HG03095 (cell line): Measurements from ENCODE around the gene KHNYN.
"Not testable (repeated sequence)": the region's sequence is repeated elsewhere in the genome, so short reads cannot be mapped to it uniquely, and the experiment has no call there.

Source experiments
- ATAC-seq: cut with Tn5 transposase; IDR thresholded peaks from one replicate; pipeline ENCODE4 v1.9.1; 2021; ENCODE audit warnings: moderate library complexity; ENCODE audit not compliant: unreplicated experiment

KHNYN gene

DNA sequence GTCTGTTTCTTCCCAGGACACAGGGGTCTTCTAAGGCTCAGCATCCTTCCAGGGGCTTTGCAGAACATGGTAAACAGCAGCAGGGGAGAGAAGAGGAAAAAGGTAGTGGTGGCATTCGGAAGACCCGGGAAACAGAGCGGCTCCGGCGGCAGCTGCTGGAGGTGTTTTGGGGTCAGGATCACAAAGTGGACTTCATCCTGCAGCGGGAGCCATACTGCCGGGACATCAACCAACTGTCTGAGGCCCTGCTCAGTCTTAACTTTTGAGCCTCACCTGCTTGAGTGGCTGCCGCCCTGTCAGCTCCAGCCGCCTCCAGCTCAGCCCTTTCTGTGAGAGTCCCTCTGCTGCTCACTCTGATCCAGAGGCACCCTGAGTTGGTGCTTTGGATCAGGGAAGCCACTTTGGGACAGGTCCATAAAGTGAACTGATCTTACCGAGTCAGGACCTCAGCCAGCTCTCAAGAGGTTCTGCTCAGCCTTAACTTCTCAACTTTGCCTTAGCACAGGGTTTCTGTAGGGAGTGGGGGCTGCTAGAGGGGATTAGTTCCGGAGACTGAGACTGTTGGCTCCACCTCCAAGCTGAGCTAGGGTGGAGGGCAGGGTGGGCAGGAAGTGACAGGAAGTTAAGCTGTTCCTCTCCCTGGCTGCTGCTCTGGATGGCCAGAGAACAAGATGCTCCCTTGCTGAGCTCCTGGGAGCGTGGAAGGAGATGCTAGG lies 7.4 kb downstream of the KHNYN start:
- no peak for ATAC-seq

DNA sequence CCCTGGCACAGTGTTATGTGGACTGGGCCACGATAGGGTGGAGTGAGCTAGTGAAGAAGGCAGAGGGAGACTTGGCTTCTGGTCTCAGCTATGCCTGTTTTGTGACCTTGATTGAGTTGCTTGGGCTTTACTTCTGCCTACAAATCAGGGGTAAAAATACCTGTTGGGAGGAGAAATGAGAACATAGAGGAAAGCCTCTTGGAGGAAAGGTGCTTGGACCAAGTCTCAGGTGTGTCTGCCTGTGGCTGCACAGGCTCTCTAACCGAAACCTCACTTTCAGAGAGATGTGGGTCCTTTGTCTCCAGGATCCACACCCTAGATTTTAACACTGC lies 7.9 kb downstream of the KHNYN start:
- no peak for ATAC-seq

DNA sequence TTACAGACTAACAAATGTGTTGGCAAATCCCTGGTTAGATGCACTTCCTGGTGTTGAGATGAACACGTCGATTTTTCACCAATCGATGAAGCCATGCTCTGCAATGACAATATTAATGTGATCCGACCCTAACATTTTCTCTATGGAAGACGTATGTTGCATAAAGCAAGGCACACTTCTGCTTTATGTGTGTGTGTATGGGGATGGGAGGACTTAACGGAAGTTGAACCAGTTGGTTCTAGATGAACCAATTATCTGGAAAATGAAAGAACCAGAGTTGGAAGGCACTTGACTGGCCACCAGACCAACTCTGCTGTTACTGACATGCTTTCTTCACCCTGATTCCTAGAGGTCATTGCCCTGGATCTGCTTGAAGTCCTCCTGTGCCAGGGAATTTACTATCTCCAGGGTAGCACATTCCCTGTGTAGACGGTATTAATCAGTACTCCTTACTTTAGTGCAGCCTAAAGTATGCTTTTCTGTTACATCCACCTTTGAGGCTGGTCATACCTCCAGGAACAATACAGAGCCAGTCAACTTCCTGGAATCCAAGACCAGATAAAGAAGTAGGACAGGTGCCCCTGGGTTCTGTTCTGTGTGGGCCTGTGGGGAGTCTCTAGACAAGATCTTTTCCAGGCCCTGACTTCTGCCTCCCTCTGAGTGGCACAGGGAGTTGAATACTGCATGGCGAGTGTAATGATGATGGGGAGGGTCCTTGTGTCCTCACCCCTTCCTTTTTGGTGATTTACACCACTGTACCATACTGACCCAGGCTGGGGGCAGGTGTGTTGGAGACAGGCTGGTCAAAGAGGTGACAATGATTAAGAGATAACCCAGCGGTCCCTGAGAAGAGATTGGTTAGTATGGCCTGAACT lies 8.7 kb downstream of the KHNYN start:
- ATAC-seq, result no peak

DNA sequence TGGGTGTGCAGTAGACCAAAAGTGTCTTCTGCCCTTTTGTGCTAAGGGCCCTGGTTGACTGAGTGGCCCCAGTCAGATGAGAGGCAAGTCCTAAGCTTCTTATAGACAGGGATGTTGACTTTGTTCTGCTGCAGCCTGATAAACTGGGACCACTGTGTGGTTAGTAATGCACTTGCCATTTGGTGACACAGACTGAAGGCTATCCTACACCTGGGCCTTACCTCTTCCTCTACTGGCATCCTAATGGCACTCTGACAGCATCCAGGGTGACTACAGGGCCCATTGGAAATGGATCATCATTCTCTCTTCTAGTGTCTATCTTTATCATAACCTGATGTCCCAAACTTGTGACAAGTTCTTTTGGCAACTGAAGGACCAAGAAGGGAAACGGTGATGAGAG lies 9.5 kb downstream of the KHNYN start:
- ATAC-seq, result no peak

DNA sequence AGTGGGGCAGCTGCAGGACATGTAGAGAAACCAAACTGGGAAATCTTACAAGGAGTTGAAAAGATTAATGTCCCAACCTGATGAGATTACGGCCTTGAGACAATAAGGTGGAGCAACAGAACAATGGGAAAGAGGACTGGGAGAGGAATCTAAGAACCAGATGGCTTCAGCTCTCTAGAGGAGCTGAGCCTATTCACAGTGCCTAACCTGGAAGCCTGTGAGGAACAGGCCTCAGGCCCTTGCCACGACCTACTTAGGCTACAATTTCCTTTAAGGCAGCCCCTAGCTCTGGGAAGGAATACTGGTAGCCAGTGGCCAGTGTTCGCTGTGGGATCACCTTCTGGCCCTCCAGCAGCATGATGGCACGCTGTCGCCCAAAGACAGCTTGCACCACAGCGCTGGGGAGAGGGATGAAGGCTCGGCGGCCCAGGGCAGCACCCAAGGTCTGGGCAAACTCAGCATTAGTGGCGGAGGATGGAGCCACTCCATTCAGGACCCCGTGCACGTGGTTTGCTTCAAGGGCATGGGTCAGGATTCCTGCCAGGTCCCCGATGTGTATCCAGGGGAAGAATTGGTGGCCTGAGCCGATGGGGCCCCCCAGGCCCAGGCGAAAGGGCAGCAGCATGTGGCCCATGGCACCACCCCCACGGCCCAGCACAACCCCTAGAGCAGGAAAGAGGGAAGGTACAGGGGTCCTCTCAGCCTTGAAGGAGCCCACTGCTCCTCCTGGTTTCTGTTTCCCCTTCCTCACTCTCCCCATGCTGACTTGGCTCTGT lies 10.3 kb downstream of the KHNYN start:
- no peak for ATAC-seq

DNA sequence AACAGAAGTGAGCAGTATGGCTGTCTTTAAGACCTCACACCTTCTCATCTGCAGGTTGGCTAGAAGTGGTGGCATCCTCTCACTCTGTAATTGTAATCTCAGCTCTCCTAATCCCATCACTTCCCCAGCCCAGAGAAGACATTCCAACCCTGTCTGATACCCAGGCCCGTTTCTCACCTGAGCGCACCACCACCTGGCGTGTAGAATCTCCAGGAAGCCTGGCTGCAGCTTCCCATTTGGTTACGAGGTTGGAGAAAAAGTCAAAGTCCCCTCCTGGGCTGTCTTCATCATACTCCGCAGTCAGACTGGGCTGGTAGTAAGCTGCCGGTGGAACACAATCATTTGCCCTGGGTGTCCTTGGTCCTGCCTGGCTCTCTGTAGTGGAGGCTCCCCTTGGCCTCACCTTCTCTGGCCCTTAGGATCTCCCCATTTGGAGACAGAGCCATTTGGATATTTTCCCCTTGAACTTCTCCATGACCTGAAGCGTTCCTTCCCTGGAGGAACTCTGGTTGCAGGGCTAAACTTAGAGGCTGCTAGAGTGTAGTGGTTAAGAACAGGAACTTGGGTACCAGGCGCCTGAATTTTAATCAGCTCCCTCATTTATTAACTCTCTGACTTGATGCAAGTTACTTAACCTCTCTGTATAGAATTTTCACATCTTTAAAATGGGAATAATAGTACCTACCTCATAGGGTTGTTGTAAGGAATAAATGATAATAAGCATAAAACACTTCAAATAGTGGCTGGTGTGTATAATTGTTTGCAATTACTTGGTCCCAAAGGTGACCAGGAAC lies 11.0 kb downstream of the KHNYN start:
- ATAC-seq, result no peak

DNA sequence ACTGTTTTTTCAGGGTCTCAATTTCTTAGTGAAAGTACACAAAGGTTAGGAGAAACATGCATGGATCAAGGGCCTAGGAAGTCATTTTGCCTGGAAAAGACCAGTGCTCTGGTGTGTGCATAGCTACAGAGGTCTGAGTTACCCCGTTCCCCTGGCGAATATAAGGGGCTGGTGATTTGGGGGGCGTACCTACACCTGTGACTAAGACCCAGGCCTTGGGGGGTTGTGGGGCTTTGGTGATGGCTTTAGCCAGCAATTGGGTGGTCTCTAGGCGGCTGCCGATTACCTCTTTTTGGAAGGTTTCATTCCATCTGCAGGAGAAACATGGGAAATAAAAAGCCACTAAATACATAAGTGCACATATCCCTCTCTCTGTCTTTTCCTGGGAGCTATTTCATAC lies 11.7 kb downstream of the KHNYN start:
- no peak for ATAC-seq

DNA sequence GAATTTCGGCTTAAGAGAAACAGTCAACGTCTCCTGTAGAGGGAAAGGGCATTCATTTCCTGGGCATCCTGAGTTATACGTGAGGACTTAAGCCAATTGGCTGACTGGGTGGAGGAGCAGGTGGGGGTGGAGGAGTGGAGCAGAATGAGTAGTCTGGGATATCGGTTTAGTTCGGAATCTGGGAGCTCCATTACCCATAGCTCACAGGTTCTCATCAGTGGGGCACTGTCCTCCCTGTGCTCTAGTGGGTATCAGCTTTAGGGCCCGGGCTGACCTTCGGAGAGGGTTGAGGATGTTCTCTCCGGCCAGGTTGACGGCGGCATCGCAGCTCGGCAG lies 12.1 kb downstream of the KHNYN start:
- no peak for ATAC-seq

DNA sequence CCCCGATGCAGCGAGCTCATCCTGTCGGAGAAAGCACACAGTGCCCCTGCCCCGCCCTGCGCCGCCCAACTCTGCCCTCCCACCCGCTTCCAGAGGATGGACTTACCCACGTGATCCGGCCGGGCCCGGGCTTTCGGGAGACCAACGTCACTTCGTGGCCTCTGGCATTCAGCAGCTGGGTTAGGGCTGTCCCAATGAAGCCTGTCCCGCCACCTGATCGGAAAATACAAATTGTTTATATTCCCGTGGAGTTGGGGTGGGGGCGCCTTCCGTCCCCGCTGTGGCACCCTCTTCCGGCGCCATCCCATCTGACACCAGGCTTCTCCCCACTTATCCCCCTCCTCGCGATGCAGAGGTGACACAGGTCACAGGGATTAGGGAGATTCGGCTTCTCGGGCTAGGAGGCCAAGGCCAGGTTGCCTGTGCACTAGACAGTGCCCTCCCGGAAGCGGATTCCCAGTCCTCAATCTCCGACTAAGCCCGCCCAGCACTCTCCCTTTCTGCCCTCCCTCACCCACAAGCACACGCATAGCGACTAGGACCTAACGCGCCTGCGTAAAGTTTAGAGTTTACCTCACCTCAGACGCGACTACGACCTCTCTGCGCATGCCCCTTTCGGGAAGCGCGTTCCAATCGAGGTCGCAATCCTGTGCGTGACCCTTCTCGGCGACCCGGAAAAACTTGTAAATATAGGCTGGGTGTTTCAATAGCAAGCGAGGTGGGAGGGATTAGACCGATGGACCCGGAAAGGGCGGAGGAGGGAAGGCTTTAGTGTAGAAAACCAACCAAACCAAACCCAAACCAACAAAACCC lies 12.7 kb downstream of the KHNYN start, which contains the start of gene SDR39U1:
SDR39U1 (minus strand) TSS at position 537 of the 813 bp plus-strand sequence; CDS start at position 530, 7 bp downstream.
- ATAC-seq, result peak; percentile 86

DNA sequence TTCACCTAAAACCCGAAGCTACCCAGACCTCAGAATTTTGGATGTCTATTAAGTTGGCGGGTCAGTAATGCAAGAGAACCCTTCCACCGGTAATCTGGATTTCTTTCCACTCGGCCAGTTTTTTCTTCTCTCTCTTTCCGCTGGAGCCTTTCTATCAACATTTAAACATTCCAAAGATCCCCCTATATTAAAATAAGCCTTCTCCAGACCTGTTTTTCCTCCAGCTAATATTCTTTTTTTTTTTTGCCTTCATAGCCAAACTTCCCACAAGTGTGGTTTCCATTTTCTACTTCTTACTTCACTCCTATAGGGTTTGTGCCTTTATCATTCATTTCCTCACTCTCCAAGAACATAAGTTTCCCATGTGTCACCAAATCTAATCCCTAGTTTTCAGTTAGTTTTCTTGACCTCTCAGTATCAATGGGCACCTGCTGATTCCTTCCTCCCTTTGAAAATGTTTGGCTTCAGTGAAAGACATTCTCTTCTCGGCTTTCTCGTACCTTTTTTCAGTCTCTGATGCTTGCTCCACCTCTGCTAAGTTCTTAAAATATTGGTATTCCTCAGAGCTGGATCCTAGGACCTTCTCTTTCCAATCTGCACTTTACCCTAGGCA lies 13.4 kb downstream of the KHNYN start:
- ATAC-seq, result no peak

DNA sequence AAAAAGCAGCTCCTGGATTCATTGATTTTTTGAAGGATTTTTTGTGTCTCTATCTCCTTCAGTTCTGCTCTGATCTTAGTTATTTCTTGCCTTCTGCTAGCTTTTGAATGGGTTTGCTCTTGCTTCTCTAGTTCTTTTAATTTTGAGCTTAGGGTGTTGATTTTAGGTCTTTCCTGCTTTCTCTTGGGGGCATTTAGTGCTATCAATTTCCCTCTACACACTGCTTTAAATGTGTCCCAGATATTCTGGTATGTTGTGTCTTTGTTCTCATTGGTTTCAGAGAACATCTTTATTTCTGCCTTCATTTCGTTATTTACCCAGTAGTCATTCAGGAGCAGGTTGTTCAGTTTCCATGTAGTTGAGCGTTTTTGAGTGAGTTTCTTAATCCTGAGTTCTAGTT lies 21.1 kb downstream of the KHNYN start:
- ATAC-seq, result not testable (repeated sequence)

DNA sequence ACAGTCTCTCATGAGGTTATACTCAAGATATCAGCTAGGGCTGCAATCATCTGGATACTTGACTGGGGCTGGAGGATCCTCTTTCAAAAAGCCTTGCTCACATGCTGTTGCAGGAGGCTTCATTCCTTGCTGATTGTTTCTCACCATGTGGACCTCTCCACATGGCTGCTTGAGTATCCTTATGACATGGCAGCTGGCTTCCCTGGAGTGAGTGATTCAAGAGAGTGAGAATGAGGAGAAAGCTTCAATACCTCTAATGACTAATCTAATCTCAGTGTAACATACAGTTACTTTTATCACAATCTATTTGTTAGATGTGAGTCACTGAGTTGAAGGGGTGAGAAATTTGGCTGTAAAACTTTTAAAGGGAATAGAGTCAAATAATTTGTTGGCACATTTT lies 27.2 kb downstream of the KHNYN start:
- ATAC-seq, result no peak

DNA sequence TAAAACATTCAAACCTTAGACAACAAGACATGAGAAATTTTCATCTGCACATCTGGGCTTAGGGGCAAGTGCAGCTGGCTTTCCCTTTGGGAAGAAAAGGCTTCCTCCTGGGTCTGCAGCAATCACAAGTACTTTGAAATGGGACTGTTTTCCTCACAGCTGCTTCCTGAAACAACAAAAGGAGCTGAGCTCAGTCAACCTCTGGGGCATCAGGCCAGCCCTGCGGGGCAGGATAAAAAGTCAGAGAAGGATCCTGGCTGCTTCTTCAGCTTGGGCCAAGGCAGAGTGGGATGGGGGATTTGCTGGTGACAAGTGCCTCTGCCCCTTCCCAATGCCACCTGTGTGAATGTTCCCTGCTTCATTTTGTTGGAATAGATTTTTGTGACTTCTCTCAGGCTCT lies 29.0 kb downstream of the KHNYN start:
- ATAC-seq, result no peak

DNA sequence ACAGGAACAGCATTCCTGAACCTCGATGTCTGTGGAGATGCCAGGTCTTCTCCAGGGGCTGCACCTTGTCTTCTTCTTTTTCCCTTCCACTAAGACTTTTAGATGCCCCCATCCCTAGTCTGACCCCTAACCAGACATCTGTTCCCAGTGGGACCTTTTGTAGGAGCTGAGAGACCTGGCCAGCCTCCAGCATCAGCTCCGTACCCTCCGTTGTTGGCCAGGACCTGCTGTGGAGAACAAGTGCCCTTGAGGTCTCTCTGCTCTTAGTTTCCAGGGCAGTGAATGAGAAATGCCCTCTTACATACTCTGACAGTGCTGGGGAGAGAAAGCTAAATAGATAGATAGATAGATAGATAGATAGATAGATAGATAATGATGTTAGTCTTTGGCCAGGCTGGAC lies 29.6 kb downstream of the KHNYN start:
- no peak for ATAC-seq

DNA sequence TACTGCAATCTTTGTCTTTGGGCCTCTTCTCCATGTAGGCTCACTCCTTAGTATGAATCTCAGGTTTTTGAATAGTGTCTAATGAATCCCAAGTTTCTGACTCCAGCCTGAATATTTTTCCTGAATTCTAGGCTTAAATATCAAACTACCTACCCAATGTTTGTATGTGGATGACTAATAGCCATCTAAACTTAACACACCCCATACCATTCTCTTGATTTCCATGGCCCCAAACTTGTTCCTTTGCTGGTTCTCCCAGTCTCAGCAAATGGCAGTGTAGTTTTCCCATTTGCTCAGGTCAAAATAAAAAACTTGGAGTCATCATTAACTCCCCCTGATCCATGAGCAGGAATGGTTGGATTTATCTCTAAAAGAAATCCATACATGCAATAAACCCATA lies 31.6 kb downstream of the KHNYN start:
- ATAC-seq, result no peak

DNA sequence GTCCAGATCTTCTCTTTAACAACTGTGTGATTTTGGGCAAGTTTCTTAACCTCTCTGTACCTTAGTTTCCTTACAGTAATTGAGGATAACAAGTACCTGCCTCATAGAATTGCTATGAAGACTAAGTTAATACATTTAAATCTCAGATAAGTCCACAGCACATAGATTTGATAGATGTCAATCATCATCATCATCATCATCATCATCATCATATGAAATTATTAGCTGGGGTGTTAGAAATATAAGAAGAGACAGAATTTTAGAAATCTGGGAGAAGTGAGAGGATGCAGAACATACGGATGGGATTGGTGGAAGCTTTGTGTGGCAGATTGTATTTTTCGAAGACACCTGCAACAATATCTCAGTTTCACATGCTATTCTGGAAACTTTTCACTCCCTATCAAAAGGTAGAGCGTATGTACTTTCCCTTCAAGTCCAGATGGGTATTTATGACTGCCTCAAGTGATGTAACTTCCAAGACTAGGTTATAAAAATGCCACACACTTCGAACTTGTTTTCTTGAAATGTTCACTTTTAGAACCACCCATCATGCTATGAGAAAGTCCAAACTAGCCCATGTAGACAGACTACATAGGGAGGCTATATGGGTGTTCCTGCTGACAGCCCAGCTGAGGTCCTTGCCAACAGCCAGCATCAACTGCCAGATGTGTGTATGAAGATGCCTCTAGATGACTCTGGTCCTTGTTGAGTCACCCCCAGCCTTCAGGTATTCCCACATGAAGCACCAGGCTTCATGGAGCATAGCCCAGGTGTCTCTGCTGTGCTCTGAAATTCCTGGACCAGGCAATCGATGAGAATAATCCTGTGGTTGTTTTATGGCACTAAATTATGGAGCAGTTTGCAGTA lies 33.5 kb downstream of the KHNYN start:
- ATAC-seq, result no peak

DNA sequence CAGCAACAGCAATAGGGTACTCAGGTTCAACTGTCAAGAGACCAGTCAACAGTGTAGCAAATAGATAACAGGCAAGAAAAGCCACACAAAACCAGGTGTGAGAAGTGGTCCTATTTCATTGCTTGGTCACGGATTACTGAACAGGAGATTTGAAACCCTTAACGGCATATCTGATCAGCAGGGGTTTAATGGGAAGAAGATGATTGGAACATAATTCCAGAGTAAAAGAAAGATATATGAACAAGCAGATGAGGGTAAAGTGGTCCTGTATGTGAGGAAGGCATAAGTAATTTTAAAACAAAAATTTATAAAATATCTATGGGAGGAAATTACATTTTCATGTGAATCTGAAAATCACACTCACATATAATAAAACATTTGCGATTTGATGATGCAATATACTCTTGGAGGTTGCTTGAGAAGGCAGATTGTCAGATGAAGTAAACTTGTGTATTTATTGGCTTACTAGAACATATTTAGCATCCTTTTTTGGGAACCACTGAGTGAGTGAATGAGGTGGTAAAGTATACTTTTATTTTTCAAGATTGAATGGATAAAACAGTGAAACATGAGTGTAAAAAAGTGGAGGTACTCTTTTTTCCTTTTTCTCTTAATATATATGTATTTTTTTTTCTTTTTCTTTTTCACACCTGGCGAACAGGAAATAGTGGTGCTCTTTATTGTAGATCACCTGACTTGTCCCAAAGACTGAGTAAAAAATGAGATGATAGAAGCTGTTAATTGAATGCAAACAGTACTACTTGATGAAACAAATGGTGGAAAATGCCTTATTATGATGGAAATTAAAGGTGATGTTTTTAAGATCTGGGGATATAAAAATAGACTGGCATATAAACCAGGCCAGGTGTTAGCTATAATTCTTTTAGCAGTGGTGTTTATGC lies 34.4 kb downstream of the KHNYN start:
- no peak for ATAC-seq

DNA sequence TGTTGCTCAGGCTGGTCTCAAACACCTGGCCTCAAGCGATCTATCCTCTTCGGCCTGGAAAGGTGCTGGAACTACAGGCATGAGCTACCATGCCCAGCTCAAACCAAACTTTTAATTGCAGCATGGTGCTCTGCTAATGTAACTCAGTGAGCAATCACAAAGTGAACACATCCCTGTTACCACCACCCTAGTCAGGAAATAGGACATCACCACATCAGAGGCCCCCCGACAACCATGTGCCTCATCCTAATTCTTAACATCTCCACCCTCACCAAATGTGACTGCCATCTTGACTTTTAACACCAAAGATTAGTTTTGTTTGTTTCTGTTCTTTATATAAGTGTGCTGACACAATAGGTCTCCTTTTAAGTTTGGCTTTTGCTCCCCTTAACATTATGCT lies 35.6 kb downstream of the KHNYN start:
- ATAC-seq, result no peak
